Medulla oblongata (tissue), 1 donor: ENCODE measurements around the gene RELB.

Source experiments
- DNase-seq: peaks from one replicate; pipeline ENCODE4 v3.0.0-alpha.2; 2015; ENCODE audit errors: extremely low spot score

The RELB gene

GRCh38 chr19:45021971-45022370, 20.7 kb downstream of the RELB start:
- no peak for DNase-seq

GRCh38 chr19:45023048-45023447, 21.8 kb downstream of the RELB start:
- DNase-seq, result no peak

- no peak for DNase-seq
Measured at GRCh38 chr19:45025264-45025663, 24.0 kb downstream of the RELB start.

GRCh38 chr19:45027371-45027770, 26.1 kb downstream of the RELB start:
- no peak for DNase-seq

- no peak for DNase-seq
Measured at GRCh38 chr19:45030825-45031224, 29.6 kb downstream of the RELB start.

GRCh38 chr19:45032421-45032820, 31.2 kb downstream of the RELB start:
- DNase-seq, result no peak

GRCh38 chr19:45035755-45036154, 34.5 kb downstream of the RELB start:
- no peak for DNase-seq

GRCh38 chr19:45037393-45038169, 36.3 kb downstream of the RELB start:
- no peak for DNase-seq

- DNase-seq, result peak; percentile 95
Measured at GRCh38 chr19:45038931-45039893, 37.9 kb downstream of the RELB start, which contains the start of gene CLASRP. Gene CLASRP (plus strand): TSS chr19:45039045. CDS start chr19:45040213, 1,168 bp downstream.

GRCh38 chr19:45040059-45040771, 39.0 kb downstream of the RELB start:
- peak; percentile 52 for DNase-seq

- DNase-seq, result no peak
Measured at GRCh38 chr19:45041125-45041524, 39.9 kb downstream of the RELB start.

GRCh38 chr19:45045671-45046353, 44.5 kb downstream of the RELB start:
- DNase-seq, result peak; percentile 97

GRCh38 chr19:45046355-45046754, 45.1 kb downstream of the RELB start:
- no peak for DNase-seq

- DNase-seq, result peak; percentile 32
Measured at GRCh38 chr19:45047188-45047797, 46.0 kb downstream of the RELB start.

- peak; percentile 76 for DNase-seq
Measured at GRCh38 chr19:45049073-45049736, 47.9 kb downstream of the RELB start.

GRCh38 chr19:45050036-45050435, 48.8 kb downstream of the RELB start:
- DNase-seq, result no peak

GRCh38 chr19:45051929-45052579, 50.8 kb downstream of the RELB start:
- no peak for DNase-seq

- no peak for DNase-seq
Measured at GRCh38 chr19:45056831-45057230, 55.6 kb downstream of the RELB start.

- no peak for DNase-seq
Measured at GRCh38 chr19:45057444-45057843, 56.2 kb downstream of the RELB start.
